GM12874 (cell line): ENCODE measurements around the gene PTPRM.

ENCODE experiments used
- CTCF ChIP-seq: IDR thresholded peaks from 2 replicates; pipeline ENCODE4 v1.5.1; 2011; ENCODE audit warnings: low read depth, mild to moderate bottlenecking, control low read depth, low read length, moderate library complexity; ENCODE audit not compliant: insufficient read depth

PTPRM gene

GRCh38 chr18:8231316-8231715 is 664.2 kb downstream of the PTPRM start:
- no peak for TF ChIP-seq CTCF

DNA sequence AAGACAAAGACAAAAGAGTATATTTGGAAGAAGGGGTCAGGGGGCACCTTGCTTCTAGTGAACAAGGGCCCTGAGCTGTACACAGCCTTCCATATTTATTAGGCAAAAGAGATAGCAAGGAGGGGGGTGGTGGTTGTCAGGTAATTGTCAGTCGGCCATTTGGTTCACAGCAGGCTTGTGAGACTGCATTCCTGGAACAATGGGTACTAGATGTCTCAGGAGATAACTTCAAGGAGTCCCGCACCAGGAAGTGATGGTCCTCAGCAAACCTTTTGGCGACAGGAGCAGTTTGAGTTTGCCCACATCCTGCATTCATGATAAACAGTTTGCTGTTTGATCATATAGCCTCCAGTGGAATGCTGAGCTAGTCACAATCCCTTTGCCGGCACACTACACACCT is 665.7 kb downstream of the PTPRM start:
- no peak for TF ChIP-seq CTCF

DNA sequence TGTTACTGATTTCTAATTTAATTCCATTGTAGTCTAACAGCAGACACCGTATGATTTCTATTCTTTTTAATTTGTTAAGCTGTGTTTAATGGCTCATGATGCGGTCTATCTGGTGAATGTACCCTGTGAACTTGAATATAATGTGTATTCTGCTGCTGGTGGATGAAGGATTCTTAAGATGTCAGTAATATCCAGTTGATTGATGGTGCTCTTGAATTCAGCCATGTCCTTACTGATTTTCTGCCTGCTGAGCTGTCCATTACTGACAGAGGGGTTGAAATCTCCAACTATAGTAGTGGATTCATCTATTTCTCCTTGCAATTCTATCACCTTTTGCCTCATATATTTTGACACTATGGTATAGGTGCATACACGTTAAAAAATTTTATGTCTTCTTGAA is 668.8 kb downstream of the PTPRM start:
- TF ChIP-seq CTCF, result no peak

GRCh38 chr18:8238507-8238906 is 671.4 kb downstream of the PTPRM start:
- TF ChIP-seq CTCF, result no peak

DNA sequence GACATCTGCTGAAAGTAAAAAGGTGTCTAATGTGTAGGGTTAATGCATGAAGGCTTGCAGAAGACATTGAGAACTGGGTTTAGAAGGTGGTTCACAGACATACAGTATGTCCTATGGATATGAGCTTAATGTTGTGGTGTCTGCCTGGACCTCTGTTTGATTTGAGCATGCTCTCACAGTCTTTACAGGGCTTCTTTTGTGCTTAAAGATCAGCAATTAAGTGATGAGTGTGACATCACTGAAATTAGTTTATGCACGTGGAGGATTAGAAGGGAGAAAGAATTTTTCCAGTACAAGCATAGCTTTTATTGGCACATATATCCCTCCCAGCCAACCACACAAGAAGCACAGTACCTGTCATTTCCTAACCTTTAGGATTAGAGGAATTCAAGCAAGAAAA is 674.6 kb downstream of the PTPRM start:
- TF ChIP-seq CTCF, result no peak

GRCh38 chr18:8242151-8242696 is 675.1 kb downstream of the PTPRM start:
- TF ChIP-seq CTCF, result no peak

- no peak for TF ChIP-seq CTCF
These were observed 680.6 kb downstream of the PTPRM start for GRCh38 chr18:8247700-8248099.

GRCh38 chr18:8248576-8248975 is 681.5 kb downstream of the PTPRM start:
- TF ChIP-seq CTCF, result no peak
